Gastroesophageal sphincter (tissue), 4 donors: Measurements from ENCODE around the gene THOC5. TPM values are rescaled to one million over a fixed set of nuclear protein-coding genes. Genes with fewer than 3 reads are reported as not detected.

ENCODE experiments used
- ATAC-seq: fragments of 150-250 bp; one replicate; pipeline ENCODE4 v1.9.1; 2016; ENCODE audit warnings: mild to moderate bottlenecking, moderate library complexity
- H3K27ac ChIP-seq, 4 donors: fragments of 200-600 bp; sonication (generic) in 3 of 4; 1 replicate in 3 of 4; 2 replicates in 1 of 4; pipeline ENCODE4 v1.5.1; 2016 to 2019
- H3K27me3 ChIP-seq: fragments of 200-600 bp; sonication (generic); one replicate; pipeline ENCODE4 v1.5.1; 2019
- H3K36me3 ChIP-seq, 2 donors: fragments of 200-600 bp; sonication (generic); one replicate each; pipeline ENCODE4 v1.5.1; 2019; ENCODE audit warnings: control low read depth in 1 of 2
- H3K4me1 ChIP-seq, 3 donors: fragments of 200-600 bp; sonication (generic); 1 replicate in 2 of 3; 2 replicates in 1 of 3; pipeline ENCODE4 v1.5.1; 2016 to 2019; ENCODE audit warnings: control low read depth in 2 of 3
- H3K4me3 ChIP-seq, 2 donors: fragments of 200-600 bp; sonication (generic); one replicate each; pipeline ENCODE4 v1.5.1; 2019; ENCODE audit warnings: mild to moderate bottlenecking in 1 of 2, moderate library complexity in 1 of 2
- H3K9me3 ChIP-seq, 3 donors: fragments of 200-600 bp; sonication (generic); one replicate each; pipeline ENCODE4 v1.5.1; 2017 to 2019; ENCODE audit warnings: control low read depth in 2 of 3
- CTCF ChIP-seq, 4 experiments: fragments of 200-600 bp in 2 of 4; fragments of 450-650 bp in 2 of 4; sonication (generic) in 1 of 4; IDR thresholded peaks; one replicate each; pipeline ENCODE4 v1.5.1; 2017 to 2019; ENCODE audit warnings: antibody characterized with exemption in 4 of 4, mild to moderate bottlenecking in 2 of 4, moderate library complexity in 2 of 4
- EP300 ChIP-seq: sonication (generic); formaldehyde crosslinking; IDR thresholded peaks from one replicate; pipeline ENCODE4 v1.6.1; 2017; ENCODE audit warnings: antibody characterized with exemption, mild to moderate bottlenecking
- POLR2A ChIP-seq, 2 donors: fragments of 450-650 bp; IDR thresholded peaks; one replicate each; pipeline ENCODE4 v1.6.1; 2017; ENCODE audit warnings: antibody characterized with exemption in 2 of 2, mild to moderate bottlenecking in 2 of 2, moderate library complexity in 1 of 2
- POLR2AphosphoS5 ChIP-seq: sonication (generic); formaldehyde crosslinking; IDR thresholded peaks from one replicate; pipeline ENCODE4 v1.6.1; 2017; ENCODE audit warnings: antibody characterized with exemption
- WGBS, 2 donors: methylation state at CpG; one replicate each; pipeline ENCODE4 v1.1.5; 2018; ENCODE audit warnings: low coverage in 1 of 2; 5-methylcytosine and 5-hydroxymethylcytosine counted together
- total RNA-seq, 4 donors: library from RNA; depleted of rRNA; stranded (reverse); fragments of >200 nt; gene quantifications; one replicate each; pipeline ENCODE4 v1.1.0, GENCODE V29; 2016

Gene THOC5
- total RNA-seq, 4 donors from 2014 or later: 46.0 to 91.4 (median 58.2) TPM

- WGBS, 2 donors: 0 to 27% methylated on average over 1 to 4 of the region's 5 CpGs
- ATAC-seq: no peak
- H3K36me3 ChIP-seq: peaks cover 4 to 100% of the 10 kb centered on the region in 2 donors
Observed at GRCh38 chr22:29524442-29525191, 28.9 kb downstream of the THOC5 start.

GRCh38 chr22:29523761-29524160, 29.8 kb downstream of the THOC5 start:
- H3K4me1 ChIP-seq: no peaks in the 10 kb centered on the region
- H3K27ac ChIP-seq: no peak overlapping the region
- 75 to 80% methylated on average over 2 of the region's 2 CpGs for WGBS, 2 donors
- H3K36me3 ChIP-seq: peaks cover 5 to 100% of the 10 kb centered on the region in 2 donors
- TF ChIP-seq CTCF (IDR thresholded peaks at IDR 0.05) (no peak), POLR2AphosphoS5 (no peak), POLR2A (IDR thresholded peaks at IDR 0.05) (no peak), EP300 (no peak)
- H3K27me3 ChIP-seq: no peaks in the 10 kb centered on the region
- no peak overlapping the region for H3K4me3 ChIP-seq
- H3K9me3 ChIP-seq: no peaks in the 10 kb centered on the region
- ATAC-seq: no peak

More at GRCh38 chr22:29524442-29525191, 28.9 kb downstream of the THOC5 start:
- Histone ChIP-seq H3K9me3 (no peaks in the 10 kb centered on the region), H3K27ac (no peak overlapping the region), H3K4me3 (no peak overlapping the region), H3K4me1 (no peaks in the 10 kb centered on the region), H3K27me3 (no peaks in the 10 kb centered on the region)
- no peak for TF ChIP-seq EP300
- TF ChIP-seq CTCF (IDR thresholded peaks at IDR 0.05): peak in 2 of 4 experiments; percentile 18 to 46

- Histone ChIP-seq H3K27ac (no peak overlapping the region), H3K36me3 (peaks cover 5 to 100% of the 10 kb centered on the region in 2 donors), H3K9me3 (no peaks in the 10 kb centered on the region), H3K4me1 (no peaks in the 10 kb centered on the region), H3K27me3 (no peaks in the 10 kb centered on the region), H3K4me3 (no peak overlapping the region)
- ATAC-seq: no peak
- no peak for TF ChIP-seq CTCF (IDR thresholded peaks at IDR 0.05)
- TF ChIP-seq POLR2A (IDR thresholded peaks at IDR 0.05): no peak
- TF ChIP-seq POLR2AphosphoS5: no peak
- no peak for TF ChIP-seq EP300
- 88 to 92% methylated on average over 5 to 6 of the region's 7 CpGs for WGBS, 2 donors
Observed at GRCh38 chr22:29521526-29521925, 32.0 kb downstream of the THOC5 start.

DNA sequence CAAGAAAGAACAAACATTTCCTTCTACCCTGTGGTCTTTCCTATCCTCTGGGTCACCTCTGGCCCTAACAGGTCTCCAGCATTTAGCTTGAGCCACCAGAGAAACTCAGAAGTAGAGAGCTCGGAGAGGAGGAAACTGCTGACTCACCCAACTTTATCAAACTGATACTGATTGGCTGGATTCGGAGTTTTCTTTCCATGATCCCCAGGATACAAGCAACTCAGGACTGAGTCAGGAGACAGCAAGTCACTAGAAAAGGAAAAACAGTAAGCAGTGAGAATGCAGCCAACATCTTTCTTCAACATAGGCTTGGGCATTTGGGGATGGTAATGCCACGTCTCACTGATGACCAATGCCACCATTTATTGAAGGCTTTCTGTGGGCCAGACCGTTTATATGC, 32.7 kb downstream of the THOC5 start:
- no peak for ATAC-seq
- H3K4me3 ChIP-seq: no peak overlapping the region
- peaks cover 5 to 100% of the 10 kb centered on the region in 2 donors for H3K36me3 ChIP-seq
- WGBS, 2 donors: 82 to 92% methylated on average over 2 to 4 of the region's 4 CpGs
- no peaks in the 10 kb centered on the region for H3K4me1 ChIP-seq
- H3K27ac ChIP-seq: no peak overlapping the region
- no peak for TF ChIP-seq CTCF (IDR thresholded peaks at IDR 0.05)
- TF ChIP-seq POLR2A (IDR thresholded peaks at IDR 0.05): no peak
- H3K27me3 ChIP-seq: no peaks in the 10 kb centered on the region
- H3K9me3 ChIP-seq: no peaks in the 10 kb centered on the region

DNA sequence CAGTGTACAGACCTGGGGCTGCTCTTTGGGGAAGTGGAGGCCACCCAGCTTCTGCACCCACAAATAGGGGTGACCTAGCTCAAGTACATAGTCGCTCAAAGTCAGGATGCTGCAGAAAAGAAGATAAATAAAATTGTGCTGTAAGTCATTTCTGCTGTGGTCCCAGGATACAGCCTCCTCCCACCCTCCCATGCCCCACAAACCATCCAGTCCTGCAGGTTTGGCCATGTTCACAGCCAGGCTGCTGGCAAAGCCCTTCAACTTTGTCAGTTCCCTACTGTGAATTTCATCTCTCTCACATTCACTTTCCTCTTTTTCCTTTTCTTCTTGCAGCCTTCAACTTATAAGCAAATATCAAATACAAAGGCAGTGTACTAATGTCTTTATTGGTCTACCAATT, 33.6 kb downstream of the THOC5 start:
- H3K27ac ChIP-seq: no peak overlapping the region
- no peaks in the 10 kb centered on the region for H3K27me3 ChIP-seq
- WGBS, 2 donors: no CpG with 5 or more reads among the region's 1 CpG
- H3K36me3 ChIP-seq: peaks cover 5 to 100% of the 10 kb centered on the region in 2 donors
- TF ChIP-seq EP300: no peak
- no peak for TF ChIP-seq CTCF (IDR thresholded peaks at IDR 0.05)
- no peak for TF ChIP-seq POLR2AphosphoS5
- TF ChIP-seq POLR2A (IDR thresholded peaks at IDR 0.05): no peak
- no peaks in the 10 kb centered on the region for H3K4me1 ChIP-seq
- H3K4me3 ChIP-seq: no peak overlapping the region
- ATAC-seq: no peak
- no peaks in the 10 kb centered on the region for H3K9me3 ChIP-seq
